ENCODE measurements around the gene RNFT2.

GRCh38 chr12:116832353-116832752 is 94.2 kb downstream of the RNFT2 start:
- TF ChIP-seq REST (IDR thresholded peaks at IDR 0.05; ENCODE audit: insufficient read depth in 1 of 2, low read depth in 2 of 2, low read length in 1 of 2) (no peak), POLR2AphosphoS5 (IDR thresholded peaks at IDR 0.05; ENCODE audit: low read depth, low read length) (no peak), CTCF (IDR thresholded peaks at IDR 0.05) (no peak), TCF7L2 (IDR thresholded peaks at IDR 0.05; ENCODE audit: low read depth, low read length) (no peak)

All from Panc1 (cell line).